Measurements from ENCODE around the gene NUB1. TPM values are rescaled to one million over a fixed set of nuclear protein-coding genes. Genes with fewer than 3 reads are reported as not detected.

The NUB1 gene
- total RNA-seq, 1 experiment from 2014 or later = 48.5 TPM

DNA sequence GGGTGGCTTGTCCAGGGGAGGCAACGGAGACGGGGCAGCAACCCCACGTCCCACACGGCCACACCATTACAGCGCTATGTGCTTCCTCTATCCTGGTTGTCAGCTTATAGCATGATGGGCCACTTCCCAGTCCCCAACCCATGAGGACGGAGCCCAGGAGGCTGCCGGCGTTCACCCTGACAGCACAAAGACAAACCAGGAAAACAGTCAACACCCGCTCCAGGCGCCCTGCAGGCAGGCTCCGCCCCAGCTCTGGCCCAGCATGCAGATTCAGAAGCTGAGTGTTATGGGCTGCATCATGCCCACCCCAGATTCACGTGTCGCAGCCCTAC, 53.4 kb downstream of the NUB1 start:
- no peak for TF ChIP-seq CTCF (conservative IDR thresholded peaks at IDR 0.05)
- H3K79me2 ChIP-seq (ENCODE audit: insufficient read depth, low read length) = no peaks in the 10 kb centered on the region
- Mint-ChIP-seq H3K36me3 (ENCODE audit: insufficient read depth in 1 of 3, low read depth in 3 of 3) (peaks cover 8 to 10% (median 9%) of the 10 kb centered on the region in 3 experiments), H3K27ac (peak overlapping the region; percentile 1 to 71 (median 68); a peak in 2 of 7 replicates), H3K9me3 (no peaks in the 10 kb centered on the region), H3K27me3 (ENCODE audit: low read depth) (no peaks in the 10 kb centered on the region; the same call in 1 of the 2 replicates), H3K4me3 (no peak overlapping the region), H3K4me1 (peaks cover 6 to 45% of the 10 kb centered on the region in 2 experiments)
- H4K91ac ChIP-seq (ENCODE audit: insufficient read length, low read depth, low read length) = no peak overlapping the region
- no peaks in the 10 kb centered on the region for H3K4me1 ChIP-seq (ENCODE audit: insufficient read depth, low read length)
- no peak overlapping the region for H2AFZ ChIP-seq (ENCODE audit: low read length)
- H3T11ph ChIP-seq (ENCODE audit: low read length) = no peak overlapping the region
- no peak overlapping the region for H4K8ac ChIP-seq (replicated peaks; ENCODE audit: insufficient read length, low read depth, low read length)
- H2BK5ac ChIP-seq (ENCODE audit: insufficient read length, low read length) = no peak overlapping the region
- no peak overlapping the region for H3K18ac ChIP-seq (ENCODE audit: insufficient read length, low read depth, low read length)
- H4K5ac ChIP-seq (ENCODE audit: insufficient read length, low read depth, low read length) = no peak overlapping the region
- DNase-seq = no peak
- H3K4me2 ChIP-seq (ENCODE audit: insufficient read depth, insufficient read length, low read length) = no peak overlapping the region
- no peak overlapping the region for H3K4ac ChIP-seq (ENCODE audit: low read depth, low read length)
- no peak overlapping the region for H2BK120ac ChIP-seq (ENCODE audit: low read depth, low read length, poor library complexity, severe bottlenecking)
- H2BK20ac ChIP-seq (ENCODE audit: low read depth, low read length, poor library complexity, severe bottlenecking) = no peak overlapping the region
- H3K9me3 ChIP-seq (ENCODE audit: control insufficient read depth, low read depth, low read length) = no peaks in the 10 kb centered on the region
- no peaks in the 10 kb centered on the region for H3K27me3 ChIP-seq (ENCODE audit: insufficient read depth, low read length)
- no peak overlapping the region for H2BK12ac ChIP-seq (ENCODE audit: insufficient read length, low read depth, low read length)
- H3K9ac ChIP-seq (ENCODE audit: extremely low read depth, insufficient read length, low read length) = no peak overlapping the region
- no peaks in the 10 kb centered on the region for H3K23me2 ChIP-seq (ENCODE audit: insufficient read length, low read depth, low read length, poor library complexity, severe bottlenecking)
- no peak overlapping the region for H3K14ac ChIP-seq (ENCODE audit: insufficient read depth, low read length)
- no peak overlapping the region for H2AK5ac ChIP-seq (ENCODE audit: insufficient read length, low read length)
- H3K56ac ChIP-seq (ENCODE audit: insufficient read length, low read depth, low read length) = no peak overlapping the region
- H3K23ac ChIP-seq (ENCODE audit: insufficient read length, low read depth, low read length) = no peak overlapping the region
- H3K79me1 ChIP-seq (ENCODE audit: insufficient read depth, low read depth, low read length, poor library complexity, severe bottlenecking) = no peaks in the 10 kb centered on the region
- no peaks in the 10 kb centered on the region for H4K20me1 ChIP-seq (ENCODE audit: control insufficient read depth, insufficient read depth, insufficient read length)
- WGBS (ENCODE audit: extremely low coverage, insufficient read length, low lambda C conversion rate) = no CpG with 5 or more reads among the region's 13 CpGs
- H2BK15ac ChIP-seq (ENCODE audit: low read depth, low read length) = no peak overlapping the region
- H3K27ac ChIP-seq (ENCODE audit: insufficient read length, low read depth, low read length) = no peak overlapping the region
